DMS 273 (cell line): Measurements from ENCODE around the gene NFYC.
"Not testable (repeated sequence)": the region's sequence is repeated elsewhere in the genome, so short reads cannot be mapped to it uniquely, and the experiment has no call there.

Source experiments
- DNase-seq: peaks from one replicate; lab custom pipeline; 2025; ENCODE audit not compliant: unreplicated experiment; lab: John Stamatoyannopoulos, UW

Gene NFYC

DNA sequence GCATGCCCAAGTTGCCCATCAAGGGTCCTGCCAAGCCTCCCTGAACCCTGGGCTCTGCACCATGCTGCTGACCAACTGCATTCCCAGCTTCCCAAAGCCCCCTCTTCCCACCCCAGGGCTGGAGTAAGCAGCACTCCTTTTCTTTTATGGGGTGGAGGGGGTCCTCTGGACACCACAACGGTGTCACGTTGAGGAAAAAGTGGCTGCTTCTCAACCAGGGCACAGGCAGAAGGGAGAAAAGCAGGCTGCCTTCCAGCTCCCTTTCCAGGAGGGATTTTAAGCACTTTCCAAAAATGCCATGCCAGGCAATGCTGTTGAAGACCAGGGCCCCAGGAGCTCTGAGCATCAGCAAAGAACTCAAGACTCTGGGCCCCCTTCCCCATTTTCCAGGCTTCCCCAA lies 26.7 kb upstream of the NFYC start:
- peak; percentile 99 for DNase-seq

DNA sequence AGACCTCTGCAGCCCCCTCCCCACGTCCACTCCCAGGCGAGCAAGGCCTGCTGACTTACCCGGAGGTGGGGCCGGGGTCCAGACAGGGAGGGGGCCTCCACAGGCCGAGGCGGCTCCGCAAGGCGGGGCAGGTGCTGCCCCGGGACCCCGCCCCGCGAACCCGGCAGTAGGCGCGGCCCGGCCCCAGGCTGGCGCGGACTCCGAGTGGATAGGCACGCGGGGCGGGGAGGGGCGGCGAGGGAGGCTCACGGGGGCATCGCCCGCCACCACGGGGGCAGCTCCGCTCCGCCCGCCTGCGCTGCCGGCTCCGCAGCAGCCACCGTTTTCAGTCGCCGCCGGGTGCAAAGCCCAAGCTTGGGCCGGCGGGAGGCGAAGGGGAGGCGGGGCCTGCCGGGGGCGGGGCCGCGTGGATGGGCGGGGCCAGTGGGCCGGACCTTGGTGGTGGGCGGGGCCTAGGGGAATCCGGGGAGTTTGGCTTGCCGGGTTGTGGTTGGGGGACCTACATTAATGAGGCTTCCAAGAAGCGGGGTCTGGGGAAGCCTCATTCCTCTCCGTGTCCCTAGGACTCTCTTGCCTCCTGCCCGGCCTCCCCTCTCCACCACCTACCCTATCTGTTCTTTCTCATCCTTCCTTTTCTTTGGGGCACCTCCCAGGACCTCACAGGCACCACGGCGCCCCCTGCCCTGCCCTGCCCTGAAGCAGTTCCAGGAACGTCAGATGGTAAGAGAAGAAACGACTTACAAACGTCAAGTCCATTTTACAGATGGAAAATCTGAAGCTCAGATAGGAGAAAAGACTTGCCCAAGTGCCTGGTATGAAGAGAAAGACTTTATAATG lies 26.0 kb upstream of the NFYC start, which contains the start of gene RIMS3:
Gene RIMS3, minus strand, starts transcription at position 348 of the 837 bp plus-strand sequence. CDS start 23,757 bp downstream, outside the sequence.
- DNase-seq: peak; percentile 100

DNA sequence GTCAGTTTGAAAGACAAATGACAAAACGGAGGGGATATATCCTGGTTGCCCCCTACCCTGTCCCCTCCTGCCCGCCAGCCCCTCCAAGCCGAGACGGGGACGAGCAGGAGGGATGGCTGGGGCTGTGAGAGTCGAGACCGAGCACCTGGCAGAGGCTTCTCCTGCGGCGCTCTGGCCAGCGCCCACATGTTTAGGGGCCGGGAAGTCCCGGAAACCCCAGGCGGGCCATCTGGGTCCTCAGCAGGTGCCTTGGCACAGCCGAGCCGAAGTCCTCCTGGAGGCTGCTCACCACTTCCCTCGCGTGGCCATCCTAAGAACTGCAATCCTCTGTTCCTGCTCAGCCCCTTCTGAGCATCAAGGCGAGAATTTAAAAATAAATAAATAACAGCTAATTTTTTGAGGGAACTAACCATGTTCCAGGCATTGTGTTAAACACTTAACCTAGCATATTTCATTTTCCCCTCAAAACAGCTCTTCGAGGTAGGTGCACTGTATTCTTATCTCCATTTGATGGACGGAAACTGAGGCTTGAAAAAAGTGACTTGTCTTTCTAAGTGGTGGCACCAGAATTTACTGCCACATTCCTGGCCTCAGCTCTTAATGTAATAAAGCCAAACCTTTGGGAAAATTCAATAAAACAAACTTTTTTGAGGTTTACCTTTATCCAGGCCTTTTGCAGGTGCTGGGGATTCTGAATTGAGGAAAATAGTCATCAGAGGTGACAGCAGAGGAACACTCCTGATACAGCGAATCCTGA lies 22.6 kb upstream of the NFYC start:
- DNase-seq: peak; percentile 100

DNA sequence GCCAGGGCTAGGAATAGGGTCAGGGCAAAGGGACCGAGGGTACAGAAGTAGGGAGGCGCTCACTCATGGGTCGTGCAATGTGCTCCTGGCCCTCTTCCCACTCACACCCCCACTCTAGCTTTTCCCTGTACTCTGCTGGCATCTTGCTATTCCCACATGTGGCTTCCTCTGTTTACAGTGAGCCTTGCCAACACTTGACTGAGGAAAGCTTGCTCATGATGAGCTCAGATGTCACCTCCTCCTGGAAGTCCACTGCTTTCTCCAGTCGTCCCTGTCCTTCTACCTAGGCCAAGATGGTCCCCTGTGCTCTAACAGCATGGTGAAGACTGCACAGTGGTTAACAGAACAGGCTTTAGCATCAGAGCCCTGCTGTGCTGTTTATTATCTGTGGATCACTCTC lies 18.1 kb upstream of the NFYC start:
- no peak for DNase-seq

DNA sequence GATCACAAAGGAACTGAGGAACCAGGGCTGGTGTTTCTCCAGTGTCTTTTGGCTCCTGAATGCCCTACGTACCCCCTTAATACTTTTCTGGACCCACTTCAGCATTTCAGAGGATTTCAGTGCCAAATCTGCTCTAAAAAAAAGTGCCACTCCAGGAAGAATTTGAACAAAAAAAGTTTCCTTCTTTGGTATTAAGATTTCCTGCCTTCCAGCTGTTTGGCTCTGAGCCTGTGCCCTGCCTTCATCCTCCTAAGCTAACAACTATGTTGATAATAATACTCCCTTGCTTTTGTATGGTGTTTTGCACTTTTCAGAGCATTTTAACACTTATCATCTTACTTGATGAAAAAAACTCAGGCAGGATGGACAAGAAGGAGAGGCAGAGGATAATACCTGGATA lies 15.0 kb upstream of the NFYC start:
- DNase-seq: no peak

DNA sequence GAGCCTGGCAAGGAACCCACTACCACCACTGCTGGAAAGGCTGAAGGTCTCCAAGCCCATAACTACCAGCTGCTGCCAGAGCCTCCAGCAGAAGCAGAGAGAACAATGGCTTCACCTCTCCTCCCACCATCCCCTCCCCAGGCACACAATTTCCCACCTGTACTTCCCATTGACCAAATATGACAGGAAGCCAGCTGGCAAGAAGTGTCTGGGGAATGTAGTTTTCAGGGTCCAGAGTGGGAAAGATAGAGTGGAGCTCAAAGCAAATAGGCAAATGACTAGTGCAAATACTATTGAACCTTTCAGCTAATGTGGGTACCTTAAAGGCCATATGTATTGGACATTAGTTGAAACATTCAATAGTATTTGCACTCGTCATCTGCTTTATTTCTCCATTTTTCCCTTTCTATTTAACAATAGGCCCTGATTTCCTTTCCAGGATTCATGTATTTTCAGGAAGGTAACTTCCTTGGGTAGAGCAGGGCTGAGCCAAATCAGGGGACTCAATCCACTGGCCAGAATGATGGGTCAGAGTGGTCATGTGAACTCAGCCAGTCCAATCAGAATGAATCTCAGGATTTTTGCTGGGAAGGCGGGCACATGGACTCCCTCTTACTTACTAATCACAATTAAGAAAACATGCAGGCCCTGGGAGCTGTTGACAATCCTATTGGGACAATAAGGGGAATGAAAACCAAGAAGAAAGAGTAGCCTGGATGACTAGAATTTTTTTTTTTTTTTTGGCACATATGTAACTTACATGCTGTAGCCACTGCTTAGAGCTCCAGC lies 12.1 kb upstream of the NFYC start:
- no peak for DNase-seq

DNA sequence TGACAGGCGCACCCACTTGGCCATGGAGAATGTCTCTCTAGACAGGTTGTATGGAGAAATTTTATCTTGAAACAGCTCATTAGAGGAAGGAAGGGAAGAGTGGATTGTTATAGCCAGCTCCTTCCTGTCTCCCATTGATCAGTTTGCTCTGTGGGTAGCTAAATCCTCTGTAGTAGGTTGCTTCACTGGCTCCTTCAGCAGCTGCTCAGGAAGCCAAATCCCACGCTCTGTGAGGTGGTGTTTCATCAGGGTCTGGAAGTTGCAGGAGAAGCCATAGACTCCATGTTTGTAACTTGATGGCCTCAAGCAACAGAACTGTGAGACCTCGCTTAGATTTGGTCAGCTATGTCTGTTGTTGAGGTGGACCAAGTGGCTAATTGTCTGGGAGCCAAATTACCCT lies 6.8 kb upstream of the NFYC start:
- no peak for DNase-seq

DNA sequence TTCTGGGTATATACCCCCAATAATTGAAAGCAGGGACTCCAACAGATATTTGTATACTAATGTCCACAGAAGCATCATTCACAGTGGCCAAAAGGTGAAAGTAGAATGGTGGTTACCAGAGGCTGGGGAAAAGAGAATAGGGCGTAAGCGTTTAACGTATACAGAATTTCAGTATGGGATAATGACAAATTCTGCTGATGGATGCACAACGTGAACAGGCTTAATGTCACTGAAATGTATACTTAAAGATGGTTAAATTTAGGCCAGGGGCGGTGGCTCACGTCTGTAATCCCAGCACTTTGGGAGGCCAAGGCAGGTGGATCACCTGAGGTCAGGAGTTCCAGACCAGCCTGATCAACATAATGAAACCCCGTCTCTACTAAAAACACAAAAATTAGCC lies 4.4 kb upstream of the NFYC start:
- DNase-seq: no peak

DNA sequence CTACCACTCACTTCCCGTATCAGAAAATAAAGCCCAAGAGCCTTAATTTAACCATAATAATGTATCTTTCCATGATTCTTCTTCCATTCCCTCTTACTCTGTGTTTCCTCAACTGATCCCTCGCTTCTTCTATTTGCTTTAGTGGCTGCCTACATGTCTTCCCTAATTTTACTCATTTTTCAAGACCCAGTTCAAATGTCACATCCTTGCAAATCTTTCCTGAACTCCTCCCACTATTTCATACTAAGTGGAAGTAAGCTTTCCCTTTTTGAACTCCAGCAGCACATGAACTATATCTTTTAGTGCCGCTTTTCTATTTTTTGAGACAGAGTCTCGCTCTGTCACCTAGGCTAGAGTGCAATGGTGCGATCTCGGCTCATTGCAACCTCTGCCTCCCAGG lies 3.8 kb upstream of the NFYC start:
- no peak for DNase-seq

DNA sequence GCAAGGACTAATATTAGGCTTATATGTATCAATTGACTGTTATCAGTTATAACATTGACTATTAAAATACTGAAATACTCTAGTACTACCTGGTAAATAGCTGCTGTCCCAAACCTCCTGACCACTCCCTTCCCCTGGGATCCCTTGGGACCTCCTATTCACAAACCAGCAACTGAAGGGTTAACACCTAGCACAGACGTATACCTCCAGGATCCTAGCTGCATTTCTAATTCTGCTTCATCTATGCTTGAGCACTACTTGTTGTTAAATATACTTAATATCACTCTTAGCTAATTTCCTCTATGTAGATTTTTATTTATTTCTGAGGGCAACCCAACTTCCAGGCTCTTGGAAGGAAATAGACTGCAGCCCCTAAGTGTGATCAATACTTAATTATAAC lies 1.8 kb upstream of the NFYC start:
- DNase-seq: no peak

DNA sequence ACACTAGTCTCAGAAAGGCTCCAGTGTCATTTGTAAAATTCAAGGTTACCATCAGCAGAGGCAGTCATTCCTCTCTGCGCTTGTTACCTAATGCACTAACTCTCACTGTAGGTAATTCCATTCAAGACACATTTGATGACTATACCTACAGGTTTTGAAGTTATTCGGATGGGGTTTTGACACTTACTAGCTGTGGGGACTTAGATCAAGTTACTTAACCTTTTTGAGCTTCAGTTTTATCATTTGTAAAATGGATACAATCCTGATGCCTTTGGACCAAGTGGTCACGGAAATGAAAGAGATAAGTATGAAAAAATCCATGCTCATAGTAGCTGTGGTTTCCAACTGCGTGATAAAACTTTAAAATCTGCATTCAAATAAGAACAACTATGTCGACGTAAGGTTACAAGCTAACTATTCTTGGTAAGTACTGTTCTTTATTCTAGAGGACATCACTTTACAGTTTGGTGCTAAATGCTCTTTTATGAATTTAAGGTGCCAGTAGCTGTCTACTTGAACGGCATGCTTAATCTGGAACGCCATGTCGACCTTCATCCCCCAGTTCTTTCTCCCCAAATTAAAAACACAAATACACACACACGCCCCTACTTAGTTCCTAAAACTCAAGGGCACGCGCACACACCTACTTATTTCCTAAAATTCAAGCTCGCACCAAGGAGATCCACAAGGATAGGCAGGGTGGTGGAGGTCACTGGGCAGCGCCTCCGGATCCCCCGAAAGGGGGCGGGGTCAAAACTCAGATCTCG lies 550 bp upstream of the NFYC start:
- DNase-seq: no peak

DNA sequence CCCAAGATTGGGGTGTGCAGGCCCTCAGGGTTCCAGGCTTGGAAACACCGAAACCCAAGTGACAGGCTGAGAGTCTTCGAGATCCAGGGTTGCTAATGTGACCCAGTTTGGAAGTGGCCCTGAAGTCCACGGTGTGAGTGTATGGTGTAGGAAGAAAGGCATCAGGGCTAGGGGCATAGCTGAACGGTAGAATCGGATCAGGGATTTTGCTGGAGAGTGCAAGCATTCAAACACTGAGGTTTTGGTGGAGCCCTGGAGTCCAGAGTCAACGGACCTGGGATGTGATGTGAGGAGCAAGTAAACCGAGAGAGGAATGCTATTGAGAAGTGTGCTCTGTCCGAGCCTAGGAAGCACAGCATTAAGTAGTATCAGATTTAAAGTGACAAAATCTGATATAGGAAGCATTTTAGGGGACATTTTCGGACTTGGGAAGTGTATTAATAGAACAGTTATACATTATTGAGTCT lies 958 bp downstream of the NFYC start:
- DNase-seq: peak; percentile 100

DNA sequence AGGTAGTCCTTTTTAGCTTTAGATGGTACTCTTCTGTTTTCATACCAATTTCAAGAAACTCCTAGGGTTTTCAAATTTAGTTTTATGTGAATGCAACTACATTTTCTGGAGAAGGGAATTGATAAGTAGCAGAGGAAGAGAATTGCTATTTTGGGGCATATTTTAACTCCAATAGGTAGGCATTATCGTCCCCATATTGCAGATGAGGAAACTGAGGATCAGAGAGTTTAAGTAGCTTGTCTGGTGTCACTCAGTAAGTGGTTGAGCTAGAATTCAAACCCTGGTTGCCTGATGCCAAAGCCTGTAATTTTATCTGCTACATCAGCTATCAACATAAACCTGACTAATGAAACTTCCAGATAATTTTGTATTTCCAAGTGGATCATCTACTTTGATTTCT lies 1.9 kb downstream of the NFYC start:
- DNase-seq: no peak

DNA sequence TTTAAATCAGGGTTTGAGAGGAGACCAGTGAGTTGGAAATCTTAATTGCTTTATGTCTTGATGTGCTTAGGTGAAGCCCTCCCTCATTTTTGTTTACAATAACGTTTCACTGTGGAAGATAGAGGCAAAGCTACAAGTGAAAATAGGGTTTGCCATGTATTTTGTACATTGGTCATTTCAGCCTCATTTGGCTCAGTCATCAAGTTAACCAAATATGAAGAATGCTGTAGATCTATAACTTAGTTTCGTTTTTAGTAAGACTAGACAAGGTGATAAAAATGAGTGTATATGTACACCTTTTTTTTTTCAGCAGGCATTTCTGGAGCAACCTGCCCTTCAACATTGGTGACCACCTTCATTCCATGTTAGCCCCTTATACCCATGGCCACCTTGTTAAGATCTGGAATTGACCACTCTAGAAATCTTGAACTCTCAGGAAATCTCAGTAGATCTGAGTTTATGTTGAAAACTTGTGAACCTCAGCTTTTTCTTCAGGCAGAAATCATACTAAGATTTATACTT lies 2.9 kb downstream of the NFYC start:
- no peak for DNase-seq

DNA sequence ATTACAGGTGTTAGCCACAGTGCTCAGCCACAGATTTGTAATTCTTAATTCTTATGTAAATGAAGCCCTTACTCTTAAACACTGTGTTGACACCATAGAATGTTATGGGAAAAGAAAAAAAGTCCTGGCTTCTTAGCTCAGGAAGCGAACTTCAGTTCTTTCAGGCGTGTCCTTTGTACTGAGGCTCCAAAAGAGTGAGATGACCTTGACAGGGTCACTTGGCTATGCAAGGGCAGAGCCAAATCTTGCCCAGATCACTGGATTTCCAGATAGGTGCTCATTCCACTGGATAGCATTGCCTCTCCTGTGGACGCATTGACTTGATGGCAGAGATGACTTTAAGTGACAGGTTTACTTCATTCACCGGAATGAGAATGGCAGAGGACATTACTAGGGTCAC lies 4.8 kb downstream of the NFYC start:
- no peak for DNase-seq

DNA sequence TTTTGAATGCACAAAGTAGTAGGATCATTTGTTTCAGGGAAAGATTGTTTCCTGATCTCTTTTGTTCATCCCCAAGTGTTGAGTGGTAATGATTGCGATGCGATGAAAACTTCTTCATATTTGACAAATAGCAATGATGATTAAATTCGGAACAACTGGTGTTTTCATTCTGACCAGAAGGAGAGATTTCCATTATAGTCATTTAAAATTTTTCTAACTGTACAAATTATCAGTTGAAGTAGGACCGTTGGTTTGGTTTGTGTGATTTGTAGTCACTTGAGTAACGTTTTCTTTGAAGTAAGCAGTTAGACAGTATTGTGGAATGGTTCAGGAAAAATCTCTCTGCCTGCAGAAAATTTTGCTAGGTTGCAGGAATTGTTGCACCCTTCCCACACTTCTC lies 5.9 kb downstream of the NFYC start:
- no peak for DNase-seq

DNA sequence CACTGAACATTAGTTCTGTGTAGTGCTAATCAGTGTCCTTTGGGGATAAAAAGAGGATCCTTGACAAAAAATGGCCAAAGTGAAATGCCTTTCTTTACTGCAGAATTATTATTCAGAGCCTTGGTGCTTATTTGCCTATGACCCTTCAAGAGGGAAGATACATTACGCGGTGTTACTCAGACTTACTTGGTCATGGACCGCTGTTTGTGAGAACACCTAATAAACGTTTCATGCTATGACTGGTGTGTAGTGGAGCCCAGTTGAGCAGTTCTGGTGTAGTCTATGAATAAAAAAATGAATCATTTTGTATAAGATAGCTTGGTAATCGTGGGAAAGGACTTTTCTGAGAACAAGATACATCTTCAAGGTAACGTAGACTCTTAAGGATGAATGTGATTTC lies 8.3 kb downstream of the NFYC start:
- DNase-seq: no peak

DNA sequence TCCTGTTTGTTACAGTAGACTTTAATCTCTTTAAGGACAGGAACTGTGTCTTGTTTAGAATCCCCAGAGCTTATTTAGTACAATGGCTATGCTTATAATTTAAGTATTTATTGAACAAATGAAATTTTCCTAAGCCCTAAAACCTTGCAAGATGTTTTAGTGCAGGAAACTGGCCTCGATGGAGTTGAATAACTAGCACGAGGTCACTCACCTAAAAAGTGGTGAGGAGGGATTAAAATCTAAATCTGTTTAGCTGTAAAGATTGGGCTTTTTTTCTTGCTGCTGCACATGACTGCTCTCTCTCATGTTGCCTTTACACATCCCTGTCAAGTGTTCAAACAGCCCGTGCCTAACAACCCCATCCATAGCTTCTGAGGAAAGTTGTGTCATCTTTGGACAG lies 10.2 kb downstream of the NFYC start:
- DNase-seq: no peak

DNA sequence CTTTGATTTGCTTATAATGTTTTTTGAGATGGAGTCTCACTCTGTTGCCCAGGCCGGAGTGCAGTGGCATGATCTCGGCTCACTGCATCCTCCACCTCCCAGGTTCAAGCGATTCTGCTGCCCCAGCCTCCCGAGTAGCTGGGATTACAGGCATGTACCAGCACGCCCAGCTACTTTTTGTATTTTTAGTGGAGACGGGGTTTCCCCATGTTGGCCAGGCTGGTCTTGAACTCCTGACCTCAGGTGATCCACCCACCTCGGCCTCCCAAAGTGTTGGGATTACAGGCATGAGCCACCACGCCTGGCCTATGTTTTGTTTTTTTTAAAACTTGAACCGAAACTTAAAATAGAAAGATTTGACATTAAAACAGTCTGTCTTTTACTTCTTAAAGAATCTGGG lies 11.3 kb downstream of the NFYC start:
- not testable (repeated sequence) for DNase-seq

DNA sequence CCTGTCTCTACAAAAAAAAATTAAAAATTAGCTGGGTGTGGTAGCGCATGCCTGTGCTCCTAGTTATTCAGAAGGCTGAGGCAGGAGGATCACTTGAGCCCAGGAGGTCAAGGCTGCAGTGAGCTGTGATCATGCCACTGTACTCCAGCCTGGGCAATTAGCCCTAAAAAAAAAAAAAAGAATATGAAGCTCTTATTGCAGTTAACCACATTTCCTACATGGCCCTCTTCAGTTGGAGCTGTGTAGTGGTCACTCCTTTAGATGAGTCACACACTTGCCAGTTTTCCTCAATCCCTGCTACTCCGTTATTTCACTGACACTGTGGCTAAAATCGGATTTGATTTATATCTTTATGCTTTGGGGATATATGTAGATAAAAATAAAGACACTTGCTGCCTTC lies 11.8 kb downstream of the NFYC start:
- DNase-seq: no peak
